ENCODE measurements around the gene PLD1.
"Not testable (repeated sequence)": the region's sequence is repeated elsewhere in the genome, so short reads cannot be mapped to it uniquely, and the experiment has no call there.

PLD1 gene

DNA sequence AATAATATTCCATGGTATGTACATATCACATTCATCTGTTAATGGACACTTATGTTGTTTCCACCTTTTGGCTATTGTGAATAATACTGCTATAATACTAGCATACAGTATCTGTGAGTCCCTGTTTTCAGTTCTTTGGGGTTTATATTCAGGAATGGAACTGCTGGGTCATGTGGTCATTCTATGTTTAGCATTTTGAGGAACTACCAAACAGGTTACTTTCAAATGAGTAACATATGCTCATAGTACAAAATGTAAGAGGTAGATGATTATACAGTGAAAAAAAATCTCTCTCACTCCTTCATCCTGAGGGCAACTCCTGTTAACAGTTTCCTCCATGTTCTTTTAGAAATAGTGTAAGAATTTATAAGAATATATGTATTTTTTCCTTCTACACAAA, 162.2 kb downstream of the PLD1 start:
- DNase-seq: no peak

DNA sequence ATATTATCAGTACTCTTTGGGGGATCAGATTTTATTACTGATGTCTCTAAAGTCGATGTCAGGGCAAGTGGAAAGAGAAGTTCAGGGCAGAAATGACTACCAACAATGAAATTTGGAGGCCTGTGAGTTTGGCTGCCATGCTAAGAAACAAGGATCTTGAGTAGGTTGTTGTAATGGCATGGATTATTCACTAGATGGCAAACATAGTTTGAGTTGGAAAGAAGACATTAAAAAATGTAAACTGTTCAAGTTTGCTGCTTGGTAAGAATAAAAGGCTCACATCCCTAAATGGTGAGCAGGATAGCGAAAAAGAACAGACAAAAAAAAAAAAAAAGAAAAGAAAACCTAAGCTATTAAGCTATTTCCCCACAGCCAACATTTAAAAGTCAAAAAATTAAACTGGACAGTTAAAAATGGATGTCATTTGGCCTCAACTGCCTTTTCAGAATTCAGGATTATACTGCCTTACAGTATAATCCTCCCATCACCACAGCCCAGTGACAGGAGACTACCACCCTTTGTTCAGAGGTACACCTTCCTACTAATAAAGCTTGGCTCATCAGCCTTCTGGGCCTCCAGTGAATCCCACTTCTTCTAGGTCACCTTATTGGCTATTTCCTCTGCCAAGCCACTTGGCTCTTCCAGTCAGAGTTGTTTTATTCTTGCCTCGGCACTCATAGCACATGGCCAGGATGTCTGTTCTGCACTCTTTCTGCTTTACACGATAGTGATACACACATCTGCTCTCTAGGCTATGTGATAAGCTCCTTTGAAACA, 163.7 kb downstream of the PLD1 start:
- DNase-seq: no peak

DNA sequence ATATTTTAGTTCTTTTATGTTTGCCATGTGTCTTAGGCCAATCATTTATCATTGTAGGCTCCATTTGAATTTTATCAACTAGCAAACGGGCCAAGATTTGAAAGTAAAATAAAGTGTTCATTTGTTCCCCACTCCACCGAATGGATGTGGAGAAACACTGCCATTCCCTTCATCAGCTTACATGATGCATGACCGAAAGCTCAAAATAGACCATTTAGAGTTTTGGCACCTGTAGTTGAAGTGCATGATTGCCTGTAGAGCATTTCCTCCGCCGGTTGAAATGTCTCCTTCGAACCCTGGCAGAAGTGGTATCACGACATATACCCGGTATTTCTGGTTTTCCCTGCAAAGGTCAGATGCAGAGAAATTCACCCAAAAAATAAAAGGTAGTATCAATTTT, 165.6 kb downstream of the PLD1 start:
- no peak for DNase-seq

DNA sequence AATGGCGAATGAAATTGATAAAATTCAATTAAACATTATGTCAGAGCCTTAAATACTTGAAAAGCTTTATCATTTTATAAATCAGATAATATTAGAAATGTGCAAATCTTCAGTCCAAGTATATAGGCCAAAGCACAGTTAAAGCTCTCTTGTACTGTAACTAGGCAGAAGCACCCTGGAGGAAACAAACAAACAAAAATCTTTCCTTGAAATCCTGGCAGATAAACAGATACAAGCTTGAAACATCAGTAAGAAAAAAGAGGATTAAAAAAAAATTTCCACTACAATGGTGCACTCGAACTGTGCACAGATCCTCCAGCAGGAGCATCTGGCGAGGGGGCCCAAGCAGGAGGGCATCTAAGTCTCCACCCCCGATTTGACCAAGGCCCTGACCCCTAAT, 166.6 kb downstream of the PLD1 start:
- no peak for DNase-seq

DNA sequence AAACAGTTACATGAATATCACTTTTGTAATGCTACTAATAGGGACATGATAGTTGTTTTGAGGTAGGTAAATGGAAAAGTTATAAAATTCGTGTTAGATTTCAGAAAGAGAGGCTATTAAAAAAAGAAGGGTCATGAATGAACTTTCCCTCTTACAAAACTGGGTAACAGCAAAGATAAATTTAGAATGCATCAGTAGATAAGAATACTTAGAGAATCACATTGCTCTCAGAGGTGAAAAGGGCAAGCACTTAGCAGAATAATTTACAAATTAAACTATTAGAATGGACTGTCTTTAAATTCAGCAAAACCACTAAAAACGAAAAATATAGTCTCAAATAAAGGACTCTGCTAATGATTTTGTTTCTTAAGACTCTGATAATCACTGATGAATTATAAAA, 167.2 kb downstream of the PLD1 start:
- DNase-seq: no peak

DNA sequence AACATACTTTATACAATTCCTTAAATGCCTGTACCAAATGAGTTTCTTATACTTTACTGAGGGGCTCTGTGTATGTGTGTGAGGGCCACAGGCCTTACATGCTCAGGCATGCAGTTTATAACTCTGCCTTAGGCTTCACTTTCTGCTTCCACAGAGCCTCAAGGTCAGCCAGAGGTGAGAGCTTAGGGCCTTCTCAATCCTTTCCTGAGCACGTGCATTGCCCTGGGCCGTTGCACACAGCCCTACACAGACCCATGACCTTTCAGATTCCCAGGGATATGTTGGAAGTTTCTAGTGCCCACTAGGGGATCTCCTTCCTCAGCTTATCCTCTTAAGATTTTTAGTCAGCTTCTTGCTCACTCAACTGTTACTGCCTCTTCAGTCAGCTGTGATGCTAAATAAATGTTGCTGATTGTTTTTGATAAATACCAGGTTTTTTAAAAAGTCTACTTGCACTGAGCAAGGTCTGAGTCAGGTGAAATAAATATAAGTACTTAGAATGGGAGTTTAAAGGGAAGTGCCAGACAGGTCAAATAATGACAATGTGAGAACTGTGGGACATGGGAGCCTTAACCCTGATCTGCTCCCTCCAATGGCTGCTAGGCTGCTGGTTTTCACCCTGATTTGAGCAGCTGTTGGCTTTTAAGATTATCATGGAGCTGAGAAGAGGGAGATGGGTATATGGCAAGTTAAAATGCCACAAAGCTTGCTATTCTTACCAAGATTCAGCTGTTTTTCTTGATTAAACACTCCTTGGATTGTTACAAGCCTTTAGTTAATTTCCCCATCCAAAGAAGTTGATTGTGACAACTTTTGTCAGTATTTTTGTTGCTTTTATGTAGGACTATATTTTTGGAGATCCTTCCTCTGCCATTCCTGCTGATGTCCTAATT, 169.5 kb downstream of the PLD1 start:
- no peak for DNase-seq

DNA sequence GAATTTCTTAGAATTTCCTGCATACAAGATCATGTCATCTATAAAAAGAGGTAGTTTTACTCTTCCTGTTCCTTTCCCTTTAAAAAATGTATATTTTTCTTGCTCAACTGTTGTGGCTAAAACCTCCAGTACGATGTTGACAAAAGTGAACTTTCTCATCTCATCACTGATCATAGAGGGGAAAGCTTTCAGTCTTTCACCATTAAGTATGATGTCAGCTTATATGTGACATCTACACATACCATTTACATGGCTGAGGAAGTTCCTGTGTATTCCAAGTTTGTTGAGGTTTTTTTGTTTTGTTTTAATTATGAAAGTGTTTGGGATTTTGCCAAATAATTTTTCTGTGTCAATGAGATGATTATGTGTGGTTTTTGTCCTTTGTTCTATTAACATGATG, 173.6 kb downstream of the PLD1 start:
- DNase-seq: no peak

DNA sequence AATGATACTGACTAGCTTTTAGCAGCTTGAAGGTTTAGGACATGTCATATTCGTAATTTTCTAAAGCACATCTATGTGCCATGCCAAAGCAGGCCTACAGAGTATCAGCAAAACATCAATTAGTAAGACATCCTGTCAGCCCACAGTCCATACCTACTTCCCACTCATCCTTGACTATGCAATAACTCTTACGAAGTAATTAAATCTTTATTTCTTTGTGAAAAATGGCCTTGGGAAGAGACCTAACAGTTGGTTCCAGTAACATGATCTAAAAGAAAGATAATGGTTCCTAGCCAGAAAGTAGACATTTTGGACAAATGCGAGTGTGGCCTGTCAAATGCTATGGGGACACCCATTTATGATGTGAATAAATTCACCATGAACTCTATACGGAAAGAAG, 177.5 kb downstream of the PLD1 start:
- no peak for DNase-seq

DNA sequence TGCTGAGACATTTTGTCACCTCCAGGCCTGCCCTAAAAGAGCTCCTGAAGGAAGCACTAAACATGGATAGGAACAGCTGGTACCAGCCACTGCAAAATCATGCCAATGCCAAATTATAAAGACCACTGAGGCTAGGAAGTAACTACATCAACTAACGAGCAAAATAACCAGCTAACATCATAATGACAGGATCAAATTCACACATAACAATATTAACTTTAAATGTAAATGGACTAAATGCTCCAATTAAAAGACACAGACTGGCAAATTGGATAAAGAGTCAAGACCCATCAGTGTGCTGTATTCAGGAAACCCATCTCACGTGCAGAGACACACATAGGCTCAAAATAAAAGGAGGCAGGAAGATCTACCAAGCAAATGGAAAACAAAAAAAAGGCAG, 183.5 kb downstream of the PLD1 start:
- not testable (repeated sequence) for DNase-seq

DNA sequence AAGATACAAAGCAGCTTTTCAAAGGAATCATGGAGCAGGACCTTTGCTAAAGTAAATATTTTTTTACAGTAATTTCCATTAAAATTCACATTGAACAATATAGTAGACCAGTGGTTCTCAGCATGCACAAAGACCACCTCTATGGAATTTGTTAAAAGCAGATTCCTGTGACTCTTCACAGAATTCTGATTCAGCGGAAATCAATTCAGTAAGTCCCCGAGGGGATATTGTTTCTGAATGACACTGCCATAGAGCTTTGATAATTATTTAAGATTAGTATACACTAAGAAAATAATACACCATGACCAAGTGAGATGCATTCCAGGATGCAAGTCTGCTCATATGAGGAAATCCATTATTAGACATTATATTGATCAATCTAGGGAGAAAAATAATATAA, 188.2 kb downstream of the PLD1 start:
- DNase-seq: no peak

DNA sequence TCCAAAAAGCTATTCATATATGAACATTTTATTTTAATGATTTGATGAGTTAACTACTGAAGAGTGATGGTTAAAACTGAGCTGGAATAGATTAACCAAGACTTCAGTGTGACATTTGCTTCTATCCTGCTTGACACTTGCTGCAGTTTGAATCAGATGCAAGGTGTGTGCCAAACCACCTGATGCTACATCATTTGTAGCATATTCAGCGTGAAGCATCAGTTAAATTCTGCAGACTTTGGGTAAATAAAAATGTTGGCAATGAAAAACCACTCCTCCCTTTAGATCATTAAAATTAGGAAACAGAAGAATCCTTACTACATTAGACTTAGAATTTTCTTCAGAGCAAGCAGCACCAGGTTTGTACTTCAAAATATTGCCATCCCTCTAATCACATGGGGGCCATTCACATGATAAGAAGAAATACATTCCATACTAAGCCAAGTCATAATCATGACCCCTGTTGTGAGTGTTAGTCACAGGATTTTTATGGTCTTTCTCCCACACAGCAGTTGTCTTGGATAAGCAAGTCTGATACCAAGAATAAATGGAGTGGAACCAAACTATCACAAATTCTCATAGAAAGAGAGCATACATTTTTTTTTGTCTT, 189.4 kb downstream of the PLD1 start:
- DNase-seq: no peak

DNA sequence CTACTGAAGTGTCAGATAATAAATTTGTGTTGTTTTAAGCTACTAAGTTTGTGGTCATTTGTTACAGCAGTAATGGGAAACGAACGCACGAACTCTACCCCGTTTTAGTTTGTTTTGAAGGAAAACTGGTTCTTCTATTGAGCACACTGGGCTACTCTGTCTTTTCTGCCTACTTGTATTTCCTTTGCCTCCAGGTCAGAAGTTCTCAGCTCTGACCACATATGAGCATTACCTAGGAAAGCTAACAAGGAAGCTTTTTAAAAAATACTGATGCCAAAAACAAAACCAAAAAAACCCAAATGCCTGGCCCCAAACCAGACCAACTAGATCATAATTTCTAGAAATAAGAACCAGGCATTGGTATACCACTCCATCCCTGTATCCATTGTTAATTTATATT, 193.5 kb downstream of the PLD1 start:
- no peak for DNase-seq

DNA sequence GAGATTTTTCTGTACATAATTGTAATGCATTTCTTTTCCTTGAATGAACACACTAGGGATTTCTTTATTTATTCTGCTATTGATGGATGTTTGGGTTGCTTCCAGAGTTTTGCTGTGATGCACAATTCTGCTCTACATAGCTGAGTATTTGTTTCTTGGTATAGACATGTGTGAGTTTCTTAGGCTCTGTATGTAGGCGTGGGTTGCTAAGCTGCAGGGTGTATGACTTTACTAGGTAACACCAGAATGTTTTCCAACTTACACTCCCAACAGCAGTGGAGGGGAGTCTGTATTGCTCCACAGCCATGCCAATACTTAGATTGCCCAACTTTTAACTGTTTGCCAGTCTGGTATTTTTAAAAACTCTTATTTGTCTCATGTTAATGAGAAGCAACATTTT, 194.6 kb downstream of the PLD1 start:
- no peak for DNase-seq

DNA sequence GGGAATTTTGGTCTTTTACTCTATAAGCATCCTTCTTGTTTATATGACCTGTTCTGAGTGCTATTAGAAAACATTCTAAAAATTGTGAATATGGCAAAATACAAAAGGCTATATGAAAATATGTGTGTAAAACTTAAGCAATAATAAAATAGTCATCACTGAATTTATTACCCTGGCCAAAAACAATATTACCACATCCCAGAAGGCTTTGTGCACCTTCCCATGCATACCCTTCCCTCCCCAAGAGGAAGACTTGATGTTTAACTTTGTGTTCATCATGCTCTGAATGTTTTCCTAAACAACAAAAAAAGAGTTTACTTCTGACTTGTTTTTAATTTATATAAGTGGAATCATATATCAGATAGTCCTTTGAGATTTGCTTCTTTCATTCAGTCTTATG, 195.0 kb downstream of the PLD1 start:
- no peak for DNase-seq

DNA sequence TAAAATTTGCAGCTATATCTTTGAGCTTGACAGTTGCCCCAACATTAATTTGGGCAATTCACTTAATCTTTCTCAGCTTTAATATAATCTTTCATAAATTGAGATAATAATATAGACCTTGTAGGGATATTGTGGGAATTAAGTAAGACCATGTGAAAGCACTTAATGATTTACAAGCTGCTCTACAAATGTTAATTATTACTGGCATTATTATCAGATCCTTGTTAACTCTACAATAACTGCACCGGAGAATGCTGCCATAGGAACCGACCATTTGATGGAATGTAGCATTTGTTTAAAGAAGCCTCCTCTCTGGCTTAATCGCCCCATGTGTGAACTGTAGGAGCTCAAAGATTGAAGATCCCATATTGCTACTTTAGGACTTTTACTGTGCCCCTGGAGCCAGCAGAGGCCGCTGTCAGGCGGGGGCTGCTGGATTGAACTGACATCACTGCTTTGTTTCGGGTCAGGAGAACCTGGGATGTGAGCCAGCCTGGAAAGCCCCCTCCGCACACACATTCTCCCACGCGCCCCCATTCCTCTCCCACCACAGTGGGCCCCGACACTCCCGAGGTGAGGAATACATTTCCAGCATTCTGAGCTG, 195.9 kb downstream of the PLD1 start:
- peak; percentile 71 for DNase-seq

DNA sequence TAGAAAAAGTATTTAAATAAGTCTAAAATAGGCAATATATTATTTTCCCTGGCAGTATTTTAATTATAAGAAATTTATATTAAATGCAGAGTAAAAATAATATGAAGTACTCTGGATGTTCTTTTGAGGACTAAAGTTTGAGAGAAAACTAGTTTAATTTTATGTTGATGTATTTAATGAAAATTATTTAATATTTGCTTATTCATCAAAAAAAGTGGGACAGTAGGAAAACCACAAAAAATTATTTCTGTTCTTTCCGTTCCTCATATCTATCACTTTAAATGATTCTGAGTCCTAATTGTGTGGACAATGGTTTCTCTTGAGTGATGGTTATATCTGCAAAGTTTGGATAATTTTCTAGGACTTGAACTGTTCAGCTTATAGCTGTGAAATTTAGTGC, 202.8 kb downstream of the PLD1 start:
- no peak for DNase-seq

DNA sequence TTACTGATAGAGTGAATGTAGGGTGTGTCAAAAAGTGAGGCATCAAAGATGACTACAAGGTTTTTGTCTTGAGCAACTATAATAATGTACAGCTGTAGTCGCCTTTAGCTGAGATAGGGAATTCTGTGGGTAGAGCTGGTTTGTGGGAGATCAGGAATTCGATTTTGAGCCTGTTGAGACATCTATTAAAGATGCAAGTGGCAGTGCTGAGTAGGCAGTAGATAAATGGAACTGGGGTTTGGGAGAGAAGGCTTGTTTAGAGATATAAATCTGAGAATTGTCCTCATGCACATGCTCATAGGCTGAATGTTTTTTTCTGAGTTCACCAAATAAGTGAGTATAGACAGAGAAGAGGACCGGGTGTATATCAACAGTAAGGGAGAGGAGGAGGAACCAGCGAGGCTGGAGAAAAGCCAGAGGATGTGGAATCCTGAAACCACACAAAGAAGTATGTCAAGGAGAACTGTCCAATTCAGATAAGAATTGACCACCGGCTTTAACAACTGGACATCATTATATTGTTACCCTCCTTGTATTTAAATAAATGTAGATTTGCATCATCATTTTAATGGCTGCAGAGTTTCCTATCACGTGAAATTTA, 204.0 kb downstream of the PLD1 start:
- DNase-seq: no peak

DNA sequence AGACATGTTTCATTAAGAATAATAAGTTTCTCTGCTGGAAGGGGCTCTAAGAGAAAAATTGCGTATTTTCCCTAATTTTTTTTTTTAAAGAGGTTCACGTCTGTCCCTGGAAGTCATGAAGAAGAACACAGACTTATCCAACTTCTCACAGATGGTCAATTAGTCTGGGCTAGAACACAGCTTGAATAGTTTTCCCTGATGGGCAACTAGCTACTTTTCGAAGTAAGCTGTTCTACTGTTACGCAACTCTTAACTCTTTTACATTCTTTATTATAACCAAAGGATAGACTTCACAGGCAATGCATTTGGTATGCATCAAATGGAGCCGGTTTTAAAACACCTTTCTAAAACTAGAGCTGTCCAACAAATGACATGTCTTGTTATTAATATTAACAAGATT, 205.9 kb downstream of the PLD1 start:
- no peak for DNase-seq

DNA sequence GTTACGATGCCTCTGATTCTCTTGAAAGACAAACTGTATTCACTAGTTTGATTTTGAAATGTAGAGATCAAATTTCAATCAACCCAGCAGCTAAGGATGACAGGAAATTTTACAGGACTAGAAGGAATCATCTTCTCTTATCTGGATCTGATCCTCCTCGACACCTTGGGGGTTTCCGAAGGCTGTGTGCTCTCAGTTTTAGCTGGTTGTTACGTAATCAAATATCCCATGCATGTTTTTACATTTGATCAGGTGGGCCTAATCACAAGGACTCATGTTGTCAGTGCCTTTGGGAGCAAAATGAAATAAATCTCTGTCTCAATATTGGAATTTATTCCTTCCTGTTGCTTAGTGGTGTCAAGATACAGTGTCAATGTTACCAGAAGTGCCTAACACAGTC, 208.2 kb downstream of the PLD1 start:
- no peak for DNase-seq

DNA sequence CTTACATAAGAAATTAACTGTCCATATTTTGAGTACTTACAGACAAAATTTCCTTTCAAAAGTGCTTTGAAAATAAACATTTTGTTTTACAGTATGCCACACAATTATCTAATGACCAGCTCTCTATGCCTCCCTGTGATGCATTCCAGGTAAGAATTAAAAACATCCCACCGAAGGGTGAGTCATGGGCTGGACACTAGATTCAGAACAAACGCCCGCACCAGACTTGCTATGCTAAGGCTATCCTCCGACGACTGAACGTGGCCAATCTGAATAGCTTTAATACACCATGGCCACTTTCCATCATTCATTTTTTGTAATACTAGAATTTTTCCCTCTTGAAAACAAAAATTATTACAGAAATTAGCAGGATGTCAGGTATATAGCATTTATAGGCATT, 210.3 kb downstream of the PLD1 start:
- no peak for DNase-seq

DNA sequence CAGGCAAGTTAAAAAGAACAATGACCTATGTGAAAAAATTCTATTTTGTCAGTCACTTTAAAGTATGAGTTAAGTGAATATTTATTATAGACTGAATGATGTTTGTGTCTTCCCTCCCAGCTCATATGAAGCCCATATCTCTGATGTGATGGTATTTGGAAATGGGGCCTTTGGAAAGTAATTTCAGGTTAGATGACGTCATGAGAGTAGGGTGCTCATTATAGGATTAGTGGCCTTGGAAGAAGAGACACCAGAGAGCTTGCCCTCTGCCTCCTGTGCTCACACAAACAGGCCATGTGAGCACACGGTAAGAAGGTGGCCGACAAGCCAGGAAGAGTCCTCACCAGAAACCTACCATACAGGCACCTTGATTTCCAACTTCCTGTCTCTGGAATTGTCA, 211.3 kb downstream of the PLD1 start:
- no peak for DNase-seq

DNA sequence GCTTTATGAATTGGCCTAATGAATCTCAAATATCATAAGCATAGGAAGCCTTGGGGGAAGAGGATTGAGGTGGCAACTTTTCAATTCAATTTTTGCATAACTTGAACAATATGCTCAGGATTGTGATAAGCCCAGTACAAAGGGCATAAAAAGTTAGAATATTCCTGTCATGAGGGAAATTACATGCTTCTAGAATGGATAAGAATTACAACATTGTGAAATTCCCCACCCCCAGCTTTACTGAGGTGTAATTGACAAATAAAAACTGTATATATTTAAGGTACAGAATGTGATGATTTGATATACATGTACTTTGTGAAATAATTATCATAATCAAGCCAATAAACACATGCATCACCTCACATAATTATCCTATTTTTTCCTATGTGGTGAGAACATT, 217.5 kb downstream of the PLD1 start:
- no peak for DNase-seq

DNA sequence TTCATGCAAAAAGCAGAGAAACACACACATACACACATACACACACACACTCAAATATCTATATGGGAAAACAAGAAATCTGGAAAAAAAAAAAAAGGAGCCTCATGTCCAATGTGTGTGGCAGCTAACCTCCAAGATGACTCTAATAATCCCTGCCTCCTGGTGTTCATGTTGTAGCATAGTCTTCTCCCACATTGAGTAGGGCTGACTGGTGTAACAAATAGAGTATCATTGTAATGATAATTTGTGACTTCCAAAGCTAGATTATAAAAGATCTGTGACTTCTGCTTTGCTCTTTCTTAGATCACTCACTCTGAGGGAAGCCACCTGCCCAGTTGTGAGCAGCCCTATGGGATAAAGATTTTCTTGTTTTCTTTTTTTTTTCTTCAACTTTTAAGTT, 219.2 kb downstream of the PLD1 start:
- no peak for DNase-seq
